ENCODE measurements around the gene ARFGAP1. TPM values are rescaled to one million over a fixed set of nuclear protein-coding genes. Genes with fewer than 3 reads are reported as not detected.

The ARFGAP1 gene
- total and polyA plus RNA-seq, 2 of the 4 experiments (the other 2 are of a cell fraction) = 59.1 to 194 TPM

DNA sequence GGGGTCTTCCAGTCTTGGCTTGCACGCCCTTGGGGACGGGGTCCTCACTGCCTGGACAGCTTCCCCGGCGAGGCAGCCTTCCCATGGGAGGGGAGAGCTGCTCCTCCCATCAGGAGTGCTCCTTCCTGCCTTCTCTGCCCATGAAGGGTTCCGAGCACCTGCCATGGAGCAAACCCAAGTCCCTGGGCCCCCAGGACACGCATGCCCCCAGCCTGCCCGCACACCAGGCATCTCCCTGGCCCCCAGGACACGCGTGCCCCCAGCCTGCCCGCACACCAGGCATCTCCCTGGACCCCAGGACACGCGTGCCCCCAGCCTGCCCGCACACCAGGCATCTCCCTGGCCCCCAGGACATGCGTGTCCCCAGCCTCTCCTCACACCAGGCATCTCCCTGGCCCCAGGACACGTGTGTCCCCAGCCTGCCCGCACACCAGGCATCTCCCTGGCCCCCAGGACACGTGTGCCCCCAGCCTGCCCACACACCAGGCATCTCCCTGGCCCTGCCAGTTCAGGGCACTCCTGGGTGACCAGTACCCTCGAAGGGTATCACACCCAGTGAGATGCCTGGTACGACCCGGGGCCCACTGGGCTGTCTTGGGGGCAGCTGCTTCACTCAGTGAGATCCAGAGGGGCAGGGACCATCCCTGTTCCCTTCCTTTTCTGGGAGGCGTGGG, 42.1 kb downstream of the ARFGAP1 start:
- Histone ChIP-seq H3K4me2 (ENCODE audit: low read depth, low read length) (no peak overlapping the region), H2AK9ac (replicated peaks; ENCODE audit: low read depth, low read length, poor library complexity) (no peak overlapping the region), H3K27me3 (ENCODE audit: control insufficient read depth, insufficient read depth, low read length) (peaks cover 11% of the 10 kb centered on the region; the same call in 1 of the 2 replicates), H2BK5ac (ENCODE audit: low read depth, low read length, poor library complexity, severe bottlenecking) (no peak overlapping the region), H3K79me1 (ENCODE audit: low read depth in 1 of 2, low read length in 2 of 2) (no peaks in the 10 kb centered on the region), H4K5ac (ENCODE audit: low read depth, low read length) (no peak overlapping the region), H4K91ac (ENCODE audit: insufficient read depth, low read depth, low read length) (no peak overlapping the region), H3K23ac (ENCODE audit: low read depth, low read length) (no peak overlapping the region), H2BK15ac (ENCODE audit: low read depth, low read length) (no peak overlapping the region), H3K9me3 (ENCODE audit: control insufficient read depth, insufficient read depth, low read length) (no peaks in the 10 kb centered on the region), H3K4me3 (ENCODE audit: insufficient read depth, low read depth, low read length) (no peak overlapping the region), H3K9me1 (ENCODE audit: insufficient read depth, low read length) (no peaks in the 10 kb centered on the region), H3K56ac (ENCODE audit: extremely low read depth, insufficient read depth, low read length) (no peak overlapping the region), H2BK20ac (ENCODE audit: low read depth, low read length) (no peak overlapping the region), H4K8ac (ENCODE audit: low read depth in 2 of 2, low read length in 2 of 2) (no peak overlapping the region), H3K4me1 (ENCODE audit: control insufficient read depth, insufficient read depth, low read length) (peaks cover 9% of the 10 kb centered on the region; the same call in 1 of the 2 replicates), H2AFZ (replicated peaks; ENCODE audit: low read length, poor library complexity) (no peak overlapping the region), H3K14ac (replicated peaks; ENCODE audit: low read depth, low read length) (no peak overlapping the region), H4K20me1 (ENCODE audit: insufficient read depth, low read length) (no peaks in the 10 kb centered on the region), H3K18ac (ENCODE audit: low read depth, low read length) (no peak overlapping the region), H2BK120ac (ENCODE audit: low read depth, low read length) (no peak overlapping the region), H3K4ac (ENCODE audit: low read depth, low read length) (no peak overlapping the region), H3K27ac (ENCODE audit: insufficient read depth, low read length) (no peak overlapping the region), H2AK5ac (ENCODE audit: low read depth, low read length) (no peak overlapping the region; the same call in 1 of the 2 replicates), H3K9ac (ENCODE audit: low read depth, low read length) (no peak overlapping the region), H3K36me3 (ENCODE audit: control insufficient read depth, insufficient read depth, low read length) (no peaks in the 10 kb centered on the region)
- dilution Hi-C loops (cut with HindIII; ENCODE audit: low sequenced_read_pairs, unreplicated experiment) (no loop called here), in situ Hi-C loops (cut with MboI; ENCODE audit: low sequenced_read_pairs) (no loop called here), intact Hi-C loops (cut with micrococcal nuclease) (no loop called here)
- ATAC-seq (ENCODE audit: low read depth) = no peak
- no TSS peak for BruUV-seq (replicated peaks)
- 61% methylated on average over 10 of the region's 21 CpGs; no CpG with 5 or more reads in 1 of the 2 experiments for WGBS, 2 experiments (ENCODE audit: extremely low coverage in 2 of 2, insufficient read length in 1 of 2)
- TF ChIP-seq, protein P1, sequence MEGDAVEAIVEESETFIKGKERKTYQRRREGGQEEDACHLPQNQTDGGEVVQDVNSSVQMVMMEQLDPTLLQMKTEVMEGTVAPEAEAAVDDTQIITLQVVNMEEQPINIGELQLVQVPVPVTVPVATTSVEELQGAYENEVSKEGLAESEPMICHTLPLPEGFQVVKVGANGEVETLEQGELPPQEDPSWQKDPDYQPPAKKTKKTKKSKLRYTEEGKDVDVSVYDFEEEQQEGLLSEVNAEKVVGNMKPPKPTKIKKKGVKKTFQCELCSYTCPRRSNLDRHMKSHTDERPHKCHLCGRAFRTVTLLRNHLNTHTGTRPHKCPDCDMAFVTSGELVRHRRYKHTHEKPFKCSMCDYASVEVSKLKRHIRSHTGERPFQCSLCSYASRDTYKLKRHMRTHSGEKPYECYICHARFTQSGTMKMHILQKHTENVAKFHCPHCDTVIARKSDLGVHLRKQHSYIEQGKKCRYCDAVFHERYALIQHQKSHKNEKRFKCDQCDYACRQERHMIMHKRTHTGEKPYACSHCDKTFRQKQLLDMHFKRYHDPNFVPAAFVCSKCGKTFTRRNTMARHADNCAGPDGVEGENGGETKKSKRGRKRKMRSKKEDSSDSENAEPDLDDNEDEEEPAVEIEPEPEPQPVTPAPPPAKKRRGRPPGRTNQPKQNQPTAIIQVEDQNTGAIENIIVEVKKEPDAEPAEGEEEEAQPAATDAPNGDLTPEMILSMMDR (conservative IDR thresholded peaks at IDR 0.05; ENCODE audit: low read depth, low read length) = no peak
- TF ChIP-seq BHLHE40 (IDR thresholded peaks at IDR 0.05; ENCODE audit: low read depth, low read length) (no peak), SMC3 (IDR thresholded peaks at IDR 0.05; ENCODE audit: low read depth, low read length) (no peak), MXI1 (IDR thresholded peaks at IDR 0.05; ENCODE audit: borderline replicate concordance, low read depth, low read length) (no peak), RCOR1 (IDR thresholded peaks at IDR 0.05; ENCODE audit: insufficient replicate concordance, low read length) (no peak), RFX5 (IDR thresholded peaks at IDR 0.05; ENCODE audit: low read depth, low read length) (no peak), MAFK (IDR thresholded peaks at IDR 0.05; ENCODE audit: low read depth, low read length) (no peak), MAZ (IDR thresholded peaks at IDR 0.05; ENCODE audit: borderline replicate concordance, low read depth, low read length) (no peak), POLR2A (IDR thresholded peaks at IDR 0.05; ENCODE audit: low read depth, low read length) (no peak), NFE2L2 (IDR thresholded peaks at IDR 0.05; ENCODE audit: low read depth, low read length) (no peak), FOS (IDR thresholded peaks at IDR 0.05; ENCODE audit: low read depth, low read length) (no peak), CEBPB (IDR thresholded peaks at IDR 0.05; ENCODE audit: low read depth, low read length) (no peak)
- TF ChIP-seq, protein P2, sequence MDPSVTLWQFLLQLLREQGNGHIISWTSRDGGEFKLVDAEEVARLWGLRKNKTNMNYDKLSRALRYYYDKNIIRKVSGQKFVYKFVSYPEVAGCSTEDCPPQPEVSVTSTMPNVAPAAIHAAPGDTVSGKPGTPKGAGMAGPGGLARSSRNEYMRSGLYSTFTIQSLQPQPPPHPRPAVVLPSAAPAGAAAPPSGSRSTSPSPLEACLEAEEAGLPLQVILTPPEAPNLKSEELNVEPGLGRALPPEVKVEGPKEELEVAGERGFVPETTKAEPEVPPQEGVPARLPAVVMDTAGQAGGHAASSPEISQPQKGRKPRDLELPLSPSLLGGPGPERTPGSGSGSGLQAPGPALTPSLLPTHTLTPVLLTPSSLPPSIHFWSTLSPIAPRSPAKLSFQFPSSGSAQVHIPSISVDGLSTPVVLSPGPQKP (IDR thresholded peaks at IDR 0.05; ENCODE audit: borderline replicate concordance, low read depth, low read length) = no peak
- TF ChIP-seq, protein P3, sequence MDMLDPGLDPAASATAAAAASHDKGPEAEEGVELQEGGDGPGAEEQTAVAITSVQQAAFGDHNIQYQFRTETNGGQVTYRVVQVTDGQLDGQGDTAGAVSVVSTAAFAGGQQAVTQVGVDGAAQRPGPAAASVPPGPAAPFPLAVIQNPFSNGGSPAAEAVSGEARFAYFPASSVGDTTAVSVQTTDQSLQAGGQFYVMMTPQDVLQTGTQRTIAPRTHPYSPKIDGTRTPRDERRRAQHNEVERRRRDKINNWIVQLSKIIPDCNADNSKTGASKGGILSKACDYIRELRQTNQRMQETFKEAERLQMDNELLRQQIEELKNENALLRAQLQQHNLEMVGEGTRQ (IDR thresholded peaks at IDR 0.05; ENCODE audit: low read depth, low read length) = no peak
- POLR2A ChIA-PET (ENCODE audit: unreplicated experiment) = no interaction called here
- DNase-seq = no peak
- CTCF ChIA-PET = no interaction called here
